ENCODE measurements around the gene RPL15.
"Not testable (repeated sequence)": the region's sequence is repeated elsewhere in the genome, so short reads cannot be mapped to it uniquely, and the experiment has no call there.

Gene RPL15

GRCh38 chr3:23917679-23918303, 859 bp downstream of the RPL15 start:
- H3K4me2 ChIP-seq (ENCODE audit: low read length), result peak overlapping the region; percentile 70
- no CpG with 5 or more reads among the region's 21 CpGs for WGBS (ENCODE audit: extremely low coverage, insufficient coverage, low lambda C conversion rate)
- H3K4ac ChIP-seq (ENCODE audit: low read depth, low read length), result peak overlapping the region; percentile 95
- peak overlapping the region; percentile 70 for H3K4me3 ChIP-seq (ENCODE audit: low read length)
- H3K79me1 ChIP-seq (ENCODE audit: low read length); H3K36me3 ChIP-seq (ENCODE audit: control insufficient read depth, insufficient read depth, low read length); H3K4me1 ChIP-seq (ENCODE audit: control insufficient read depth, low read depth, low read length); H2BK15ac ChIP-seq (replicated peaks; ENCODE audit: low read depth); H4K8ac ChIP-seq (ENCODE audit: low read depth, low read length); H4K5ac ChIP-seq (ENCODE audit: low read length); H2BK120ac ChIP-seq (ENCODE audit: low read depth, low read length); DNase-seq; H3K27me3 ChIP-seq (ENCODE audit: insufficient read depth, low read length, poor library complexity): not testable (repeated sequence)
- H3K18ac ChIP-seq (ENCODE audit: low read length), result peak overlapping the region; percentile 80
- H2BK5ac ChIP-seq (ENCODE audit: low read length), result peak overlapping the region; percentile 71
- H3K23ac ChIP-seq (ENCODE audit: low read length), result peak overlapping the region; percentile 94
- peak overlapping the region; percentile 87 for H3K9ac ChIP-seq (ENCODE audit: low read length)
- peaks cover 28% of the 10 kb centered on the region for H3K79me2 ChIP-seq (ENCODE audit: control insufficient read depth, insufficient read depth, low read length)
- H2AK5ac ChIP-seq (ENCODE audit: low read length), result peak overlapping the region; percentile 91
- peak overlapping the region; percentile 42 for H3K27ac ChIP-seq (ENCODE audit: low read depth, low read length)
- peak overlapping the region; percentile 99 for H3K56ac ChIP-seq (ENCODE audit: low read length)

DNA sequence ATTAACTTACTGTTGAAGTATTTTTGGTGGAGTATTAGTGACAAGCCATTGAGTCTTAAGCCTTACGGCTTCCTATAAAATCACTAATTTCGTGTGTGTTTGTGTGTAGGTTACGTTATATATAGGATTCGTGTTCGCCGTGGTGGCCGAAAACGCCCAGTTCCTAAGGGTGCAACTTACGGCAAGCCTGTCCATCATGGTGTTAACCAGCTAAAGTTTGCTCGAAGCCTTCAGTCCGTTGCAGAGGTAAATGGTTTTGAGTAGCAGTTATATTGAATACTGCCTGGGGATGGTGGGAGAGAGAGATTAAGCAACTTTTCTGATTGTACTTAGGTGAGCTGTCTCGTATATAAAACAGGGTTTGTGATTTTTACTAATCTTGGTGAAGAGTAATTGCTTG, 1.4 kb downstream of the RPL15 start:
- DNase-seq; H3K36me3 ChIP-seq (ENCODE audit: control insufficient read depth, insufficient read depth, low read length); H4K8ac ChIP-seq (ENCODE audit: low read depth, low read length); H3K79me1 ChIP-seq (ENCODE audit: low read length); H2AK5ac ChIP-seq (ENCODE audit: low read length); H3K4me1 ChIP-seq (ENCODE audit: control insufficient read depth, low read depth, low read length); H2BK5ac ChIP-seq (ENCODE audit: low read length); H3K4ac ChIP-seq (ENCODE audit: low read depth, low read length); H3K27ac ChIP-seq (ENCODE audit: low read depth, low read length); H2BK15ac ChIP-seq (replicated peaks; ENCODE audit: low read depth); H3K23ac ChIP-seq (ENCODE audit: low read length); H3K27me3 ChIP-seq (ENCODE audit: insufficient read depth, low read length, poor library complexity); H3K18ac ChIP-seq (ENCODE audit: low read length); H2BK120ac ChIP-seq (ENCODE audit: low read depth, low read length); H4K5ac ChIP-seq (ENCODE audit: low read length): not testable (repeated sequence)
- H3K79me2 ChIP-seq (ENCODE audit: control insufficient read depth, insufficient read depth, low read length), result peaks cover 28% of the 10 kb centered on the region
- H3K4me3 ChIP-seq (ENCODE audit: low read length), result peak overlapping the region; percentile 70
- peak overlapping the region; percentile 87 for H3K9ac ChIP-seq (ENCODE audit: low read length)
- peak overlapping the region; percentile 70 for H3K4me2 ChIP-seq (ENCODE audit: low read length)
- H3K56ac ChIP-seq (ENCODE audit: low read length), result peak overlapping the region; percentile 99
- WGBS (ENCODE audit: extremely low coverage, insufficient coverage, low lambda C conversion rate), result no CpG with 5 or more reads among the region's 12 CpGs

DNA sequence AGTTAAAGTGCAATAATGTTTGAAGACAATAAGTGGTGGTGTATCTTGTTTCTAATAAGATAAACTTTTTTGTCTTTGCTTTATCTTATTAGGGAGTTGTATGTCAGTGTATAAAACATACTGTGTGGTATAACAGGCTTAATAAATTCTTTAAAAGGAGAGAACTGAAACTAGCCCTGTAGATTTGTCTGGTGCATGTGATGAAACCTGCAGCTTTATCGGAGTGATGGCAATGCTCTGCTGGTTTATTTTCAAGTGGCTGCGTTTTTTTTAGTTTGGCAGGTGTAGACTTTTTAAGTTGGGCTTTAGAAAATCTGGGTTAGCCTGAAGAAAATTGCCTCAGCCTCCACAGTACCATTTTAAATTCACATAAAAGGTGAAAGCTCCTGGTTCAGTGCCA, 2.7 kb downstream of the RPL15 start:
- H2BK120ac ChIP-seq (ENCODE audit: low read depth, low read length), result no peak overlapping the region
- H3K4me3 ChIP-seq (ENCODE audit: low read length), result no peak overlapping the region
- H3K4me2 ChIP-seq (ENCODE audit: low read length), result no peak overlapping the region
- H3K4me1 ChIP-seq (ENCODE audit: control insufficient read depth, low read depth, low read length), result peaks cover 2% of the 10 kb centered on the region
- no peak overlapping the region for H4K5ac ChIP-seq (ENCODE audit: low read length)
- no peak overlapping the region for H2AK5ac ChIP-seq (ENCODE audit: low read length)
- no peak overlapping the region for H2BK15ac ChIP-seq (replicated peaks; ENCODE audit: low read depth)
- WGBS (ENCODE audit: extremely low coverage, insufficient coverage, low lambda C conversion rate), result no CpG with 5 or more reads among the region's 2 CpGs
- H3K23ac ChIP-seq (ENCODE audit: low read length), result no peak overlapping the region
- no peaks in the 10 kb centered on the region for H3K27me3 ChIP-seq (ENCODE audit: insufficient read depth, low read length, poor library complexity)
- H3K9ac ChIP-seq (ENCODE audit: low read length), result no peak overlapping the region
- no peak overlapping the region for H2BK5ac ChIP-seq (ENCODE audit: low read length)
- no peak overlapping the region for H4K8ac ChIP-seq (ENCODE audit: low read depth, low read length)
- no peak for DNase-seq
- no peak overlapping the region for H3K27ac ChIP-seq (ENCODE audit: low read depth, low read length)
- H3K36me3 ChIP-seq (ENCODE audit: control insufficient read depth, insufficient read depth, low read length), result peaks cover 6% of the 10 kb centered on the region
- H3K18ac ChIP-seq (ENCODE audit: low read length), result no peak overlapping the region
- H3K56ac ChIP-seq (ENCODE audit: low read length), result no peak overlapping the region
- no peak overlapping the region for H3K4ac ChIP-seq (ENCODE audit: low read depth, low read length)
- H3K79me2 ChIP-seq (ENCODE audit: control insufficient read depth, insufficient read depth, low read length), result peaks cover 26% of the 10 kb centered on the region
- peaks cover 6% of the 10 kb centered on the region for H3K79me1 ChIP-seq (ENCODE audit: low read length)

DNA sequence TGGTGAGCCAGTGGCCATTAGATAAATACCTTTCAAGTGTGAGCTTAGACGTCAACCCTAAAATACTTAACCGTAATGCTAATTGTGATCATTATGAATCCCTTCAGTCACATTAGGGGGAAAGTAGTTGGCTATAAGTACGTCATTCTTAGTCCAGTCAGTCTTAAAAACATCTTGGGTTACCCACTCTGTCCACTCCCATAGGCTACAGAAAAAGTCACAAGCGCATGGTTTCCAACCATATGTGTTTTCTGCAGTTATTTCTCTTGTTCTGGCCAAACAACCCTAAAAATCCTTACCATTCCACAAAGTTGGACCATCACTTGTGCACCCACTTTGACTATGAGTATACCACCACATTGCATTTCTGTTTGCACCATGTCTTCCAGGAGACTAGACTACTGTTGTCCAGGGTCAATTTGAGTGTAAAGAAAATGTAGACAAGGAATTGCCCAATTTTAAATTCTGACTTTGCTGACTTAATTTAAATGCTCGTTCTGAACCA, 3.3 kb downstream of the RPL15 start:
- no CpG with 5 or more reads among the region's 5 CpGs for WGBS (ENCODE audit: extremely low coverage, insufficient coverage, low lambda C conversion rate)
- peaks cover 26% of the 10 kb centered on the region for H3K79me2 ChIP-seq (ENCODE audit: control insufficient read depth, insufficient read depth, low read length)
- no peak overlapping the region for H2BK15ac ChIP-seq (replicated peaks; ENCODE audit: low read depth)
- H2BK120ac ChIP-seq (ENCODE audit: low read depth, low read length), result no peak overlapping the region
- H3K4me2 ChIP-seq (ENCODE audit: low read length), result no peak overlapping the region
- peak overlapping the region; percentile 6 for H3K9ac ChIP-seq (ENCODE audit: low read length)
- no peak overlapping the region for H3K27ac ChIP-seq (ENCODE audit: low read depth, low read length)
- H2AK5ac ChIP-seq (ENCODE audit: low read length), result no peak overlapping the region
- no peak overlapping the region for H3K18ac ChIP-seq (ENCODE audit: low read length)
- H4K8ac ChIP-seq (ENCODE audit: low read depth, low read length), result no peak overlapping the region
- H3K79me1 ChIP-seq (ENCODE audit: low read length), result peaks cover 3% of the 10 kb centered on the region
- H2BK5ac ChIP-seq (ENCODE audit: low read length), result no peak overlapping the region
- peaks cover 6% of the 10 kb centered on the region for H3K36me3 ChIP-seq (ENCODE audit: control insufficient read depth, insufficient read depth, low read length)
- H3K27me3 ChIP-seq (ENCODE audit: insufficient read depth, low read length, poor library complexity), result no peaks in the 10 kb centered on the region
- no peak overlapping the region for H3K23ac ChIP-seq (ENCODE audit: low read length)
- H3K56ac ChIP-seq (ENCODE audit: low read length), result no peak overlapping the region
- DNase-seq, result no peak
- peaks cover 2% of the 10 kb centered on the region for H3K4me1 ChIP-seq (ENCODE audit: control insufficient read depth, low read depth, low read length)
- no peak overlapping the region for H3K4me3 ChIP-seq (ENCODE audit: low read length)
- no peak overlapping the region for H3K4ac ChIP-seq (ENCODE audit: low read depth, low read length)
- H4K5ac ChIP-seq (ENCODE audit: low read length), result no peak overlapping the region

DNA sequence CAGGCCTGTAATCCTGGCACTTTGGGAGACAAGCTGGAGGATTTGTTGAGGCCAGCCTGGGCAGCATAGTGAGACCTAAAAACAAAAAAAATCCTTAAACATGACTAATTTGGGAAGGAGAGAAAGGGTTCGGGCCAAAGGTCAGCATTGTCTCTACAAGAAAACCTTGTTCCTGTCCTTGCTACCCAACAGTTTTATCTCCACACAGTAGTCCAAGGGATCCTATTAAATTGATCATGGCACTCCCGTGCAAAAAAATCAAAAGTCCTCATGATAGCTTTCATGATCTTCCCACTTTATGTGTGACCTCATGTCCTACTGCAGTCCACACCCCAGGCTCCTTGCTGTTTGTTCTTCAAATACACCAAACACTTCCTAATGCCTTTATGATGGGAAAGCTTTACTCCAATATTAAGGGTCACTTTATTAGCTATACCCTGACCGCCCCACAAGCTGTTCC, 4.2 kb downstream of the RPL15 start:
- no CpG with 5 or more reads among the region's 3 CpGs for WGBS (ENCODE audit: extremely low coverage, insufficient coverage, low lambda C conversion rate)
- Histone ChIP-seq H3K27ac (ENCODE audit: low read depth, low read length) (no peak overlapping the region), H2BK5ac (ENCODE audit: low read length) (no peak overlapping the region), H3K56ac (ENCODE audit: low read length) (no peak overlapping the region), H2BK15ac (replicated peaks; ENCODE audit: low read depth) (no peak overlapping the region), H3K79me1 (ENCODE audit: low read length) (peaks cover 3% of the 10 kb centered on the region), H3K4me2 (ENCODE audit: low read length) (no peak overlapping the region), H2BK120ac (ENCODE audit: low read depth, low read length) (no peak overlapping the region), H3K18ac (ENCODE audit: low read length) (no peak overlapping the region), H2AK5ac (ENCODE audit: low read length) (no peak overlapping the region), H3K79me2 (ENCODE audit: control insufficient read depth, insufficient read depth, low read length) (peaks cover 26% of the 10 kb centered on the region), H3K4ac (ENCODE audit: low read depth, low read length) (no peak overlapping the region), H3K4me1 (ENCODE audit: control insufficient read depth, low read depth, low read length) (no peaks in the 10 kb centered on the region), H3K36me3 (ENCODE audit: control insufficient read depth, insufficient read depth, low read length) (peaks cover 6% of the 10 kb centered on the region), H3K4me3 (ENCODE audit: low read length) (no peak overlapping the region), H3K9ac (ENCODE audit: low read length) (no peak overlapping the region), H3K27me3 (ENCODE audit: insufficient read depth, low read length, poor library complexity) (no peaks in the 10 kb centered on the region), H4K8ac (ENCODE audit: low read depth, low read length) (no peak overlapping the region), H4K5ac (ENCODE audit: low read length) (no peak overlapping the region), H3K23ac (ENCODE audit: low read length) (no peak overlapping the region)
- DNase-seq, result no peak

DNA sequence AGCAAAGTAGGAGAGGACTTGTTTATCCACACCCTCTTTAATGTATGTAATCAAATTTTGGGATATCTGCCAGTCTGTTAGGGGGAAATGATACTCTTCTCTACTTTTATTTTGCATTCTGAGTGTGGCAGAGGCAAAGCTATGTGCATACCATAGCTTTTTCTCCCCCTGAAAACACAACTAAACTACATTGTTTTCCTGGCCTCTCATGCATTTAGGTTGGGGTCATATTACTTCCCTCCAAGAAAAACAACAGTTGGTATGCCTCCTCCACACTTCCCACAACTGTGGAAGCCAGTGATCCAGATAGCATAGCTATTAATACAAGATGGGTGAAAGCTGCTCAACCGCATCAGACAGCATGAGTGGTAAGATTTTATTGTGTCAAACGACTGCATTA, 6.9 kb downstream of the RPL15 start:
- no peak for DNase-seq
- H4K5ac ChIP-seq (ENCODE audit: low read length), result no peak overlapping the region
- no peak overlapping the region for H3K27ac ChIP-seq (ENCODE audit: low read depth, low read length)

More for the DNA sequence above, 6.9 kb downstream of the RPL15 start:
- H2BK15ac ChIP-seq (replicated peaks; ENCODE audit: low read depth), result no peak overlapping the region
- no peak overlapping the region for H3K4me3 ChIP-seq (ENCODE audit: low read length)
- H2BK5ac ChIP-seq (ENCODE audit: low read length), result no peak overlapping the region
- no peak overlapping the region for H3K56ac ChIP-seq (ENCODE audit: low read length)
- WGBS (ENCODE audit: extremely low coverage, insufficient coverage, low lambda C conversion rate), result no CpG with 5 or more reads among the region's 2 CpGs
- peaks cover 3% of the 10 kb centered on the region for H3K79me1 ChIP-seq (ENCODE audit: low read length)
- no peak overlapping the region for H3K9ac ChIP-seq (ENCODE audit: low read length)
- H2BK120ac ChIP-seq (ENCODE audit: low read depth, low read length), result no peak overlapping the region
- H2AK5ac ChIP-seq (ENCODE audit: low read length), result no peak overlapping the region
- peaks cover 8% of the 10 kb centered on the region for H3K79me2 ChIP-seq (ENCODE audit: control insufficient read depth, insufficient read depth, low read length)
- no peaks in the 10 kb centered on the region for H3K4me1 ChIP-seq (ENCODE audit: control insufficient read depth, low read depth, low read length)
- no peak overlapping the region for H3K18ac ChIP-seq (ENCODE audit: low read length)
- no peak overlapping the region for H3K4me2 ChIP-seq (ENCODE audit: low read length)
- H4K8ac ChIP-seq (ENCODE audit: low read depth, low read length), result no peak overlapping the region
- H3K4ac ChIP-seq (ENCODE audit: low read depth, low read length), result no peak overlapping the region
- no peak overlapping the region for H3K23ac ChIP-seq (ENCODE audit: low read length)
- no peaks in the 10 kb centered on the region for H3K27me3 ChIP-seq (ENCODE audit: insufficient read depth, low read length, poor library complexity)
- peaks cover 4% of the 10 kb centered on the region for H3K36me3 ChIP-seq (ENCODE audit: control insufficient read depth, insufficient read depth, low read length)

Measured in mesendoderm (in vitro differentiated cells).